ENCODE measurements around the gene RAB9B.

DNA sequence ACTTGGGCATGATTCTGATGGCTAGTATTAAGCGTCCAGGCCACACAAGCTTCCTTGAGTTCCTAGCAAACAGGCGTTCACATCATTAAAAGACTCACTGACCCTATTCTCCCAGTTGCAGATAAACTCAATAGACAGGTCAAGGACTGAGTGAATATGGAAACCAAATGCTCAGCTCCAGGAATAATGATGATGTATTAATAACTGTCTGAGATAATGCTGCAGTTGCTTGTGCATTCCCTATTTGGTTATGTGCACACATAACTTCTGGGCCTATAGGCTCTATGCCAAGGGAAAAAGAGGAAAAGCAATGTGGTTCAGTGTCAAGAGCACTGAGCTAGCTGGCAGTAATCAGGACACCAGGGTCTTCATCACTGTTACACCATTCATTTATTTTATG lies 3.5 kb downstream of the RAB9B start:
- TF ChIP-seq CBX3 (IDR thresholded peaks at IDR 0.05; ENCODE audit: low read depth) (no peak), EZH2 (IDR thresholded peaks at IDR 0.05) (no peak), POLR2A (IDR thresholded peaks at IDR 0.05; ENCODE audit: borderline replicate concordance, extremely low read depth, insufficient read depth, insufficient read length) (no peak), RAD21 (IDR thresholded peaks at IDR 0.05; ENCODE audit: low read depth) (no peak), POLR2AphosphoS5 (IDR thresholded peaks at IDR 0.05; ENCODE audit: low read depth, low read length) (no peak), ZNF274 (IDR thresholded peaks at IDR 0.05; ENCODE audit: low read depth, low read length) (no peak), YY1 (IDR thresholded peaks at IDR 0.05; ENCODE audit: extremely low read depth, insufficient replicate concordance, low read depth, low read length) (no peak)
- TF ChIP-seq, protein P1, sequence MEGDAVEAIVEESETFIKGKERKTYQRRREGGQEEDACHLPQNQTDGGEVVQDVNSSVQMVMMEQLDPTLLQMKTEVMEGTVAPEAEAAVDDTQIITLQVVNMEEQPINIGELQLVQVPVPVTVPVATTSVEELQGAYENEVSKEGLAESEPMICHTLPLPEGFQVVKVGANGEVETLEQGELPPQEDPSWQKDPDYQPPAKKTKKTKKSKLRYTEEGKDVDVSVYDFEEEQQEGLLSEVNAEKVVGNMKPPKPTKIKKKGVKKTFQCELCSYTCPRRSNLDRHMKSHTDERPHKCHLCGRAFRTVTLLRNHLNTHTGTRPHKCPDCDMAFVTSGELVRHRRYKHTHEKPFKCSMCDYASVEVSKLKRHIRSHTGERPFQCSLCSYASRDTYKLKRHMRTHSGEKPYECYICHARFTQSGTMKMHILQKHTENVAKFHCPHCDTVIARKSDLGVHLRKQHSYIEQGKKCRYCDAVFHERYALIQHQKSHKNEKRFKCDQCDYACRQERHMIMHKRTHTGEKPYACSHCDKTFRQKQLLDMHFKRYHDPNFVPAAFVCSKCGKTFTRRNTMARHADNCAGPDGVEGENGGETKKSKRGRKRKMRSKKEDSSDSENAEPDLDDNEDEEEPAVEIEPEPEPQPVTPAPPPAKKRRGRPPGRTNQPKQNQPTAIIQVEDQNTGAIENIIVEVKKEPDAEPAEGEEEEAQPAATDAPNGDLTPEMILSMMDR (IDR thresholded peaks at IDR 0.05 in 2 of 3, conservative IDR thresholded peaks at IDR 0.05 in 1 of 3; ENCODE audit: borderline replicate concordance in 1 of 3, insufficient read depth in 1 of 3, low read depth in 2 of 3, low read length in 2 of 3), result no peak
- TF ChIP-seq, protein P2, sequence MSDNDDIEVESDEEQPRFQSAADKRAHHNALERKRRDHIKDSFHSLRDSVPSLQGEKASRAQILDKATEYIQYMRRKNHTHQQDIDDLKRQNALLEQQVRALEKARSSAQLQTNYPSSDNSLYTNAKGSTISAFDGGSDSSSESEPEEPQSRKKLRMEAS (IDR thresholded peaks at IDR 0.05), result no peak
- TF ChIP-seq, protein P3, sequence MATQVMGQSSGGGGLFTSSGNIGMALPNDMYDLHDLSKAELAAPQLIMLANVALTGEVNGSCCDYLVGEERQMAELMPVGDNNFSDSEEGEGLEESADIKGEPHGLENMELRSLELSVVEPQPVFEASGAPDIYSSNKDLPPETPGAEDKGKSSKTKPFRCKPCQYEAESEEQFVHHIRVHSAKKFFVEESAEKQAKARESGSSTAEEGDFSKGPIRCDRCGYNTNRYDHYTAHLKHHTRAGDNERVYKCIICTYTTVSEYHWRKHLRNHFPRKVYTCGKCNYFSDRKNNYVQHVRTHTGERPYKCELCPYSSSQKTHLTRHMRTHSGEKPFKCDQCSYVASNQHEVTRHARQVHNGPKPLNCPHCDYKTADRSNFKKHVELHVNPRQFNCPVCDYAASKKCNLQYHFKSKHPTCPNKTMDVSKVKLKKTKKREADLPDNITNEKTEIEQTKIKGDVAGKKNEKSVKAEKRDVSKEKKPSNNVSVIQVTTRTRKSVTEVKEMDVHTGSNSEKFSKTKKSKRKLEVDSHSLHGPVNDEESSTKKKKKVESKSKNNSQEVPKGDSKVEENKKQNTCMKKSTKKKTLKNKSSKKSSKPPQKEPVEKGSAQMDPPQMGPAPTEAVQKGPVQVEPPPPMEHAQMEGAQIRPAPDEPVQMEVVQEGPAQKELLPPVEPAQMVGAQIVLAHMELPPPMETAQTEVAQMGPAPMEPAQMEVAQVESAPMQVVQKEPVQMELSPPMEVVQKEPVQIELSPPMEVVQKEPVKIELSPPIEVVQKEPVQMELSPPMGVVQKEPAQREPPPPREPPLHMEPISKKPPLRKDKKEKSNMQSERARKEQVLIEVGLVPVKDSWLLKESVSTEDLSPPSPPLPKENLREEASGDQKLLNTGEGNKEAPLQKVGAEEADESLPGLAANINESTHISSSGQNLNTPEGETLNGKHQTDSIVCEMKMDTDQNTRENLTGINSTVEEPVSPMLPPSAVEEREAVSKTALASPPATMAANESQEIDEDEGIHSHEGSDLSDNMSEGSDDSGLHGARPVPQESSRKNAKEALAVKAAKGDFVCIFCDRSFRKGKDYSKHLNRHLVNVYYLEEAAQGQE (IDR thresholded peaks at IDR 0.05; ENCODE audit: low read depth), result no peak

Measured in HCT116 (cell line).